Stimulated activated CD8-positive, alpha-beta memory T cell treated with anti-CD3 and anti-CD28 coated beads, Interleukin-12 subunit alpha, Interleukin-12 subunit beta, amount 100 ng/mL, for 24 hours (primary cell): ENCODE results near the gene DHX8.

ENCODE experiments used
- DNase-seq: peaks from one replicate; pipeline ENCODE4 v3.0.0-alpha.2; 2020; ENCODE audit errors: extremely low read depth

Gene DHX8

GRCh38 chr17:43574896-43575525 lies 91.2 kb downstream of the DHX8 start:
- no peak for DNase-seq
